HG03039 (cell line): ENCODE results near the gene FUCA1.
"Not testable (repeated sequence)": the region's sequence is repeated elsewhere in the genome, so short reads cannot be mapped to it uniquely, and the experiment has no call there.

Source experiments
- ATAC-seq: cut with Tn5 transposase; IDR thresholded peaks from one replicate; pipeline ENCODE4 v1.9.1; 2021; ENCODE audit warnings: mild to moderate bottlenecking, moderate library complexity; ENCODE audit not compliant: unreplicated experiment

The FUCA1 gene

DNA sequence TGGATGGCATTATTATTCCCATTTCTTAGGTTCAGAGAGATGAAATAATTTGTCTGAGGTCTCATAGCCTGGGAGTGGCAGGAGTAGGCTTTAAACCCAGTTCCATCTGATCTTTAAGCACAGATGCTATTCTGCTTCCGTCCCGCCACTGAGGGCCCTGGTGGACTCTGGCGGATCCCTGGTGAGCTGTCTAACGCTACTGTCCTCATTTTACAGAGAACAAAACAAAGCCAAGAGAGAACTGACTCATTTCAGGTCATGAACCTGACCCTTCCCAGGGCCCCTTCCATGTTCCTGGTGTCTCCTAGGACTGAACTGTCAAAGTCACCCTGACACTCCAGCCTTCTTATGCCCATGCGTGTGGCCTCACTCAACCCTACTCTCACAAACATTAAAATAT is 64.4 kb downstream of the FUCA1 start:
- no peak for ATAC-seq

DNA sequence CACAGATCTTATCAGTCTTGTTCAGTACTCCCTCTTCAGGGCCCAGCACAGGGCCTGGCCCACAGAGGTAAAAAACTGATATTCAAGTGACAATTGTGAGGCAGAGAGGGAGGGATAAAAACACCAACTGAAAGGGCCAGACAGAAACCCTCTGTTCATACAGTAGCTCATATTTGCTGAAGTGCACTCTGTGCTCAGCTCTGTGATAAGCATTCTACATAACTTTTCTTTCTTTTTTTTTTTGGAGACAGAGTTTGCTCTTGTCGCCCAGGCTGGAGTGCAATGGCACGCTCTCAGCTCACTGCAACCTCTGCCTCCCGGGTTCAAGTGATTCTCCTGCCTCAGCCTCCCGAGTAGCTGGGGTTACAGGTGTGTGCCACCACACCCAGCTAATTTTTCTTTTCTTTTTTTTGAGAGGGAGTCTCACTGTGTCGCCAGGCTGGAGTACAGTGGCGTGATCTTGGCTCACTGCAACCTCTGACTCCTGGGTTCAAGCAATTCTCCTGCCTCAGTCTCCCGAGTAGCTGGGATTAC is 65.2 kb downstream of the FUCA1 start:
- not testable (repeated sequence) for ATAC-seq

DNA sequence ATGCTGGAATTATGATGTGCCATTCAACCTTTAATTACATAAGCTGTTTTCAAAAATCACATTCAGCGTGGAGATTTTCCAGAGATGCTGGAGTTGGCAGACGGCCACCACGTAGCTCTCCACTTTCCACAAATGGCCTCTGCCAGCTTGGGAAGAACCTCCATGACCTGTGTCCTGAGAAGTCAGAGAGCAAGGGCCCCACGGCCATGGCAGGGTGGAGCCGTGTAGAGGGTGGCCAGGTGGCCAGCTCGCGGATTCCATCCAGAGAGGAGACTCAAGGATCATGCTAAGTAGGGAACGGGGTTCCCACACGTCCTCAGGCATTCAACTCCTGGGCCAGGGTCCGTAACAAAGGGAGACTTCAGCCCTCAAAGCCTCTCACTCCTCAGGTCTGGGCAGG is 66.2 kb downstream of the FUCA1 start:
- no peak for ATAC-seq

DNA sequence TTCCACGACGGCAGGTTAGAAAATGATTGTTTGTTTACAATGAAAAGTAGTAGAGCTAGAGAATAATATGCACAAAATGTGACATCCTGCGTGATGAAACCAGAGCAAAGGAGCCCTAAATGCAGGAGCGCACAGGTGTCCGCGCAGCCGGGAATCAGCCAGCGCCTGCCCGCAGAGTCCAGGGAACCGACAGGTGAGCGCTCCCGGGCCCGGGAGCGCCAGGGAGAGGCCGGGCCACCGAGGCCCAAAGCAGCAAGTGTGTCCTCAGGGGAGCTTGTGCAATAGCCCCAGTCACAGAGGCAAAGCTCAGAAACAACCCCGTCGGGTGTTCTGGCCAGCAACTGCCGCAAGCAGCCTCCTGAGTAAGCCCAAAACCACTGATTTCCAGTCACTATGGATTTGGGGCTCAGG is 66.7 kb downstream of the FUCA1 start:
- no peak for ATAC-seq

DNA sequence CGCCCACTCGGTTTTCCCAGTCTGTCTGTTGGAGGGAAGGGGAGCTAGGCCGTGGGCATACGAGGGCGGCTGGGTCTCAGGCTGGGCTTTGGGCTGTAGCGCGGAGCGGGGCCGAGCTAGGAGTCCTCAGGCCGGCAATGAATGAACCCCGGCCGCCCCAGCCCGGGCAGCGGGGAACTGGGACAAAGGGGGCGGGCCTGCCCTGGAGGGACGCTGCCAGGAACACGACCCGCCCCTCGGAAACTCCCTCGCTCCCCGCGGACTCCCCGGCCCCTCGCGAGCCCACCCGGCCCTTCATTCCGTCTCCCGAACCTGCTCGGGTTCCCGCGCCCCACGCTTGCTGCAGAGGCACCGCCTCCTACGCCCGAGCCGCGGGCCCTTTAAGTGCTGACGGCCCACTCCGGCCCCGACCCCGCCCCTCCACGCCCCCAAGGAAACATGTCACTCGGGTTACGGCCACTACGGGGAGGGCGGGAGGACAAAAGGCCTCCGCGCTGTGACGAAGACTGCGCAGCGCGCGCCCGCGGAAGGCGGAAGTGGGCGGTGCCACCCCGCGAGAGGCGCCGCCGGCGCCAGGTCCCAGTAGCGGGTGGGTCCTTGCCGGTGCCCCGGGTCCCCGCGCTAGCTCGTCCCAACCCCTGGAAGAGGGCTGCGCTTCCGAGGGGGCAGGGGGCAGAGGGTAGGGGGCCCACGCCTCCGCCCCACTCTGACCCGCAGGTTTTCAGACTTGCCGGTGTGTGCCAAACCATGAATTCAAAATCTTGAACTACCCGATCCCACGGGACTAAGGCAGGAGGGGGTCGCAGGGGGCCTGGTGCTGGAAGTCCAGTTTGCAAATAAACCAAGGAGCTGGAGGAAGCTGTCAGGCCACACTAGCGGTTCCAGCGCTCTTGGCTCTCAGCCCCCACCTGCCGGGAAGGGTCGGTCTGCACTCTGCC is 67.4 kb downstream of the FUCA1 start, which contains the start of gene GALE:
Gene GALE (minus strand): TSS at position 355 of the 938 bp plus-strand sequence. CDS start 1,747 bp downstream, outside the sequence.
- ATAC-seq = peak; percentile 66

DNA sequence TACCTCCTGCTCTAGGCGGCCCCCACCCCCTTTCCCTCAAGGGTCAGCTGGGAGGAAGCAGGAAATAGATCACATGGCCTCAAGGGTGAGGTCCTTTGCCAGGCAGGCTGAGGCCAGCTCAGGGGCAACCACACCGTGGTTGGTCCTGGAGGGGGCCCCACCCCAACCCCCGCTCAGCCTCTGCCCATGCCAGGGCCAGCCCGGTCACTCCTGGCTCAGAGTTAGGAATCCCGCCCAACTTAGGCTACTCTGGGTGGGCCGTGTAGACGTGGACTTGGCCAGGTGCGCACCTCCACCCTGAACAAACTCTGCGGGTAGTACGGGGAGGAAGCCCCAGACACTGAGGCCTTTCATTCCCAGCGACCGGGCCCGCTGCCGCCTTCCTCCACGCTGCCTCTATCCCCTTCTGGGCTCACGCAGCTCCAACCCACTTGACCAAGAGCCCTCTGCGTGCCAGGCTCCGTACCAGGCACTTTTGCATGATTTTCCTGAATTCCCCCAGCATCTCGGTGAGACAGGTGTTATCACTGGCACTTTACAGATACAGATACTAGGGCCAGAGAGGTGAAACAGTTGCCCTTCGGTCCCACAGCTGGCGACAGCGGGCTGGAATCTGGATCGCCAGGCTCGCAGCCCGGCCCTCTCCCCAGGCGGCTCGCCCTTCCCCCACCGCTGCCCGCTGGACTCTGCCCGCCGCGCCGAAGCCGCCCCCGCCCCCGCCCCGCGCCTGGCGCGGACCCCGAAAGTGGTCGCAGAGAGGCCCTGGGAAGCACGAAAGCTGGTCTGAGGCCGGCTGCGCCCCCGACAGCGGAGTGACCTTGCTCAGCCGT is 68.3 kb downstream of the FUCA1 start:
- peak; percentile 2 for ATAC-seq

DNA sequence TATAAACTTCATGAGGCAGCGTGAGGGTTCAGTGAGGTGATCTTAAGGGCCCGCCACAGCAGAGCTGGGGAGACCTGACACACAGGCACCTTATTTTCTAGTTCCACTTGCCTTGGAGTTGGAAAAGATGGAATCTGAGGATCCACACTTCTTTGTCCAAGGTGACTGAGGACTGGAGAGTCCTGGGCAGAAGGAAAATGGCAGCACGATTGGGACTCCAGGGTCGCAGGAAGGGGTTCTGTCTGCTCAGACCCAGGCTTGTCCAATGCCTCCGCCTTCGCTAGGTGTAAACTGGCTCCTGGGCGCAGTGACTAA is 68.9 kb downstream of the FUCA1 start:
- no peak for ATAC-seq

DNA sequence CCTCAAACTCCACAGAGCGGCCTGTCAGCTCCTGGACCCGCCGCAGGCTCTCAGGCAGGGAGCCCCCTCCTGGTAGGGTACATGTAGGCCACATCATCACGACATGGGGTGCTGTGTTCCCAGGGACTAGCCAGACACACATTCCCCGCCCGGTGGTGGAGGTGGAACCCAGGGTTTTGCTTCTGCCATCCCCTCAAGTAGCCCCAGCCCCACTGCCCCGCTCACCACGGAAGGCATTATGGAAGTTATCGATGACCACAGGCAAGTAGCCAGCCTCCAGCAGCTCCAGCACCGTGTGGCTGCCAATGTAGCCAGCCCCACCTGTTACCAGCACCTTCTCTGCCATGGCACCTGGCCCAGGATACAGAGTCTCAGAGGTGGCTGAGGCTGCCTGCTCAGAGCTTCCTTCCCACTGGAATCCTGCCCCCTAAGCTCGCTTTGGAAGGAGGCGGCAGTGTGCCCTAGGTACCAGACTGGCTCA is 69.4 kb downstream of the FUCA1 start:
- no peak for ATAC-seq

DNA sequence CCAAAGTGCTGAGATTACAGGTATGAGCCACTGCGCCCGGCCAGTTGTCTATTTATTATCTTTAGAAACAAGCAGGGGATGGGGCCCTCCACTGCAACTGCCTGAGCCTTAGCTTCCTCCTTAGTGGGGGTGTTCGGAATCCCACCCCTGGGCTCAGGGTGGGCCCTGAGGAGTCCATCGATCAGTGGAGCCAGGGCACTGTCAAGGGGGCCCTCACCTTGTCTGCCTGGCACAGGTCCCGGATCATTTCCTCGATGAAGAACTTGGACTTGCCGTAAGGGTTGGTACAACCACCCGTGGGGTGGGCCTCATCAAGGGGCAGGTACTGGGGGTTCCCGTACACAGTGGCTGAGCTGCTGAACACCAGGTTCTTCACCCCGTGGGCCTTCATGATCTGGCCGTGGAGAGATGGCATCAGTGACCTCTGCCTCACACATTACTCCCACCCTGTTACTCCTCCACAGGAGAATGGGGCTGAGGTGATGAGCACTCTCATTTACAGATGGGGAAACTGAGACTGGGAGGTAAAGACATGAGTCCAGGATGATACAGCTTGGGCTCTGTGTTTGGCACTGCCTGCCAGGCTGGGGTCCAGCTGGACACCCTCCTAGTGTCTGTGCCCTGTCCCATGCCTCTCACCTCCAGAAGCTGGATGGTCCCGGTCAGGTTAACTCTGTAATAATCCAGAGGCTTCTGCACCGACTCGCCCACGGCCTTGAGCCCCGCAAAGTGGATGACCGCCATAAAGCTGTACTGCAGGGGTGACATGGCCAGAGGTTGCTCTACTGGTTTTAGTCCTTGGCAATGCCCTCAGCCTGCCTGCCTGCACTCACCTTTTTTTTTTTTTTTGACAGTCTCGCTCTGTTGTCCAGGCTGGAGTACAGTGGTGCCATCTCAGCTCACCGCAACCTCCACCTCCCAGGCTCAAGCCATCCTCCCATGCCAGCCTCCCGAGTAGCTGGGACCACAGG is 70.3 kb downstream of the FUCA1 start:
- ATAC-seq = no peak

DNA sequence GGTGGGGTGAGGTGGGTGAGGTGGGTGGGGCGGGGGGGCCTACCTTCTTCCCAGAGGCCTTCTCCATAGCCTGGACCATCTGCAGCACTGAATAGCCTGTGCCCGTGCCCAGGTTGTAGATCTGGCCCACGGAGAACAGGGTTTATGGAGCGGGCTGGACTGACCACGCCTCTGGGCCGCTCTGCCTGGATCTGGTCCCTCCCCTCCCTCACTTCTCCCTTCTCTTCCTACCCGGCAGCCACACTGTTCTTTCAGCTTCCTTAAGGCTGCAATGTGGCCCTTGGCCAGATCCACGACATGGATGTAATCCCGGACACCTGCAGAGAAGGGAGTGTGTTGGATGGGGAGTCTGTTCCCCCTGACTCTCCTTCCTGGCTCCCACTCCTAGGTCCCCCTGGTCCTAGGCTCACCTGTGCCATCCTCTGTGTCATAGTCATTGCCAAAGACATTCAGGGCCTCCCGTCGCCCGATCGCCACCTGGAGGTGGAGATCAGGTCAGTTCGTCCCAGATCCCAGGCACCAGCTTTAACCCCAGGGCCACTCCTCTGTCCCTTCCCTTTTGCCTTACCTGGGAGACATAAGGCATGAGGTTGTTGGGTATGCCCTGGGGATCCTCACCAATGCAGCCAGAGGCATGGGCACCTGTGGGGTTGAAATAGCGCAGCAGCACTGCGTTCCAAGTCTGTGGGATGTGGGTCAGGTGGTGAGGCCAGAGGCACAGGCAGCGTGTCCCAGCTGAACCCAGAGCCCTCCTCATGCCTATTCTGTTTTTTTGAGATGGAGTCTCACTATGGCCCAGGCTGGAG is 71.4 kb downstream of the FUCA1 start:
- no peak for ATAC-seq

DNA sequence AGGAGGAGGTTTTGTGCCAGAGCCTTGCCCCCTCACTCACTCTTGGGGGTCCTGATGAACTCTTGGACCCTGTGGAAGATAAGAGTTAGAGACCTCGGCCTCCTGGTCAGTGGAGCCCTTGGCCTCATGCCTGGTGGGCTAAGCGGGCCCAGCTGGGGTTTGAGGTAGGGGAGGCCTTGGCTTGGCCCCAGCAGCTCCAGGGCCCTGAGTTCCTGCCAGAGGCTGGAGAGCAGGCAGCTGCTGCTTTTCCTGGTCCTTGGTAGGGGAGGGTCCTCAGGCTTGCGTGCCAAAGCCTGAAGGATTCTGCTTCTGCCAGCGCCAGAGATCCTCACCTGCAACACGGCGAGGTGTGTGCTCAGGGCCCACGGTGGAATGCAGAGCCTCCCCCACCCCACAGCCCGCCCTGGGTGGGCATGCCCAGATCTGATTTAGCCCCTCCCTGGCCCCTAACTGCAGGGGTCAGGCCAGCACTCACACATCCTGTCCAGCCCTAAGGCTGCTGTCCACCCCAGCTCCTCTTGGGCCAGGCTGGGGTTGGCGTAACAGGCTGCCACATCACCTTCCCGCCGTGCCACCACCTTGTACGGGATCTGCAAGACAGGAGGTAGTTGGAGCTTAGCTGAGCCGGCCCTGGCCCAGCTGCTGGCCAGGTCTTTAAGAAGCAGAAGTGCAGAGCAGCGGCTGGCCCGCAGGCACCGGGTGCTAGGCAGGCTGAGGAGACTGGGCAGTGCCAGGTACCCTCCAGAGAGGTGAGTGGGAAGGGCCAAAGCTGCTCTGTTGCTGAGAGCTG is 72.2 kb downstream of the FUCA1 start:
- ATAC-seq = no peak
